ENCODE results near the gene SRPK3. TPM values are rescaled to one million over a fixed set of nuclear protein-coding genes. Genes with fewer than 3 reads are reported as not detected.

SRPK3 gene
- polyA plus RNA-seq, 1 of the 3 experiments (the other 2 are of a cell fraction): 0.74 TPM

- Histone ChIP-seq H3K27ac (ENCODE audit: low read depth in 2 of 2, low read length in 1 of 2) (peak overlapping the region in 1 of 2 experiments; percentile 50; a peak in 1 of 4 replicates), H3K79me2 (ENCODE audit: insufficient read depth) (no peaks in the 10 kb centered on the region), H3F3A (replicated peaks; ENCODE audit: insufficient read depth) (peaks cover 5% of the 10 kb centered on the region), H3K9me3 (no peaks in the 10 kb centered on the region), H2AFZ (ENCODE audit: low read depth) (no peak overlapping the region), H3K27me3 (ENCODE audit: insufficient read depth) (peaks cover 65% of the 10 kb centered on the region), H3K9ac (no peak overlapping the region), H3K4me1 (ENCODE audit: control insufficient read depth in 1 of 2, insufficient read depth in 2 of 2, low read depth in 1 of 2, low read length in 1 of 2) (peaks cover 0 to 2% of the 10 kb centered on the region in 2 experiments; a peak in 1 of 4 replicates), H3K36me3 (replicated peaks in 1 of 2; ENCODE audit: control insufficient read depth in 1 of 2, insufficient read depth in 2 of 2, low read length in 1 of 2) (no peaks in the 10 kb centered on the region), H3K9me2 (no peaks in the 10 kb centered on the region), H4K20me1 (ENCODE audit: insufficient read depth) (peaks cover 5% of the 10 kb centered on the region; the same call in 1 of the 2 replicates), H3K4me3 (ENCODE audit: low read depth in 2 of 2, low read length in 1 of 2) (peak overlapping the region in 1 of 2 experiments; percentile 46; a peak in 2 of 4 replicates), H3K4me2 (no peak overlapping the region)
- no peak for TF ChIP-seq USF1 (IDR thresholded peaks at IDR 0.05; ENCODE audit: borderline replicate concordance, low read depth)
- TF ChIP-seq ELF1 (IDR thresholded peaks at IDR 0.05): no peak
- no peak for TF ChIP-seq SMC3 (IDR thresholded peaks at IDR 0.05; ENCODE audit: low read depth, low read length)
- TF ChIP-seq RXRA (IDR thresholded peaks at IDR 0.05; ENCODE audit: borderline replicate concordance, low read depth): no peak
- no peak for TF ChIP-seq JUND (IDR thresholded peaks at IDR 0.05)
- no peak for TF ChIP-seq CHD2 (IDR thresholded peaks at IDR 0.05; ENCODE audit: low read length, partially characterized antibody)
- no peak for TF ChIP-seq EZH2phosphoT487 (IDR thresholded peaks at IDR 0.05; ENCODE audit: borderline replicate concordance, low read depth)
- TF ChIP-seq FOXM1 (IDR thresholded peaks at IDR 0.05; ENCODE audit: low read depth): no peak
- TF ChIP-seq NFIC (IDR thresholded peaks at IDR 0.05; ENCODE audit: borderline replicate concordance): no peak
- TF ChIP-seq, protein P1, sequence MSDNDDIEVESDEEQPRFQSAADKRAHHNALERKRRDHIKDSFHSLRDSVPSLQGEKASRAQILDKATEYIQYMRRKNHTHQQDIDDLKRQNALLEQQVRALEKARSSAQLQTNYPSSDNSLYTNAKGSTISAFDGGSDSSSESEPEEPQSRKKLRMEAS (IDR thresholded peaks at IDR 0.05; ENCODE audit: low read depth): no peak
- no peak for TF ChIP-seq TAF1 (IDR thresholded peaks at IDR 0.05; ENCODE audit: borderline replicate concordance, low read depth, low read length)
- no peak for TF ChIP-seq GATA2 (CRISPR knock-in tag; IDR thresholded peaks at IDR 0.05)
- TF ChIP-seq USF2 (IDR thresholded peaks at IDR 0.05; ENCODE audit: borderline replicate concordance, low read depth, low read length): no peak
- no peak for TF ChIP-seq RAD21 (IDR thresholded peaks at IDR 0.05; ENCODE audit: low read length)
- no peak for TF ChIP-seq TCF12 (IDR thresholded peaks at IDR 0.05)
- CTCF ChIA-PET: no interaction called here
- POLR2A ChIA-PET: no interaction called here
- peak; percentile 79 for DNase-seq
- WGBS (ENCODE audit: low lambda C conversion rate): 15% methylated on average over 14 of the region's 102 CpGs
Observed at GRCh38 chrX:153830640-153831428, 50.0 kb downstream of the SRPK3 start.
